COLO668 (cell line): Measurements from ENCODE around the gene KLK2.

ENCODE experiments used
- DNase-seq: peaks from one replicate; lab custom pipeline; 2025; ENCODE audit not compliant: unreplicated experiment; lab: John Stamatoyannopoulos, UW

Gene KLK2

DNA sequence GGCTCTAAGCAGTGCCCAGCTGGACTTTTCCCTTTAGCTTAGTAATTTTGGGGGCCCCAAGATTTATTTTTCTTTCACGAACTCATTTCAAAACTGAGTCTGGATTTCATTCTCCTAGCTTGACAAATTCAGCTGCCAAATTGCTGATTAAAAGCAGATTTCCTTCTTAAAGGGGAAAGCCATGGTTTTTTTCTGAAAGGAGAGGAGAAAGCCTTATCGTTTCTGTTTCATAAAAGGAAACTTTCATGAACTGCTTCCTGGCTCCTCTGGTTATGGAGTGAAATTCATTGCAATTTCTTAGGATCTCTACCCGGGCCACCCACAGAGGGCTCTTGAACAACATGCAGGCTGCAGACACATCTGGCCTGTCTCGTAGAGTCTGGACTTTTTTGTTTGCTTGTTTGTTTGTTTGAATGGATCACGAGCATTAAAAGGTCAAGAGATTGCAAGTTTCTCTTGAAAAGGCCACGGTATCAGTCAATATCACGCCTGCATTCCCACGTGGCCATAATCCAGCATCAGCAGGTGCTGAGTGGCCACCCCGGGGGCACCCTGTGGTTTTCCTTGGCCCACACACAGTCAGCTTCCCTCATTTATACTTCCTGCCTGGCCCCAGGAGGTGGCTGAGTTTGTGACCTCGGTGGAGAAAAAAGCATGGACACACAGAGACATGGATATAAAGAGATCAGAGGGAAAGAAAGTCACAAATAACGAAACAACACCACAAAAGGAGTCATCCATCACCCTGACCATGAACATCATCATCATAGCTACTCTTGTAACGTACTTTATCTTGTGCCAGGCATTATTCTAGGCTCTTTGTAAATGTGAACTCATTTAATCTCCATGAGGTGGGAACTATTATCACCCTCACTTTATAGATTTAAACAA lies 48.4 kb downstream of the KLK2 start:
- DNase-seq, result peak; percentile 68

DNA sequence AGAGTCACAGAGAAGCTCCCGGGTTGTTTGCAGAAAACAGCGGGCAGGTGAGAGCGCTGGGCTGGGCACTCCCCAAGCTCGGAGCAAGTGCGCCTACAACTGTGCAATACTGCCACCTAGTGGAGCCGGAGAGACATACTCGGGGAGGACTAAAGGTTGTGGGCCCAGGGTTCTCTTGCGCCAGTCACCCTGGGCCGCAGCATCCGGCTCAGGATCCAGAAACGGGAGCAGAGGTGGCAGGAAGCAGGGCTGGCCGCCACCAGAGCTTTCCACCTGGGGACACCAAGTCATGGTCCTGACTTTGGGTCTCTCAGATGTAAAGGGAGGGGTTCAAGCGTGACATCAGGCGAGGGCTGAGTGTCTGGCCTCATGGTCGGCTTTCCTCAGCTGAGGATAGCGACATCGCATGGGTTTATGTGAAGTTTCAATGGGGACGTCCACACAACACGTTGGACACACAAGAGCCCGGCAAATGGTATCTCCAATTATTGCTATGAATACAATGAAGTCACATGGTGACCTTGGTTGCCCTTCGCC lies 49.1 kb downstream of the KLK2 start:
- peak; percentile 91 for DNase-seq

DNA sequence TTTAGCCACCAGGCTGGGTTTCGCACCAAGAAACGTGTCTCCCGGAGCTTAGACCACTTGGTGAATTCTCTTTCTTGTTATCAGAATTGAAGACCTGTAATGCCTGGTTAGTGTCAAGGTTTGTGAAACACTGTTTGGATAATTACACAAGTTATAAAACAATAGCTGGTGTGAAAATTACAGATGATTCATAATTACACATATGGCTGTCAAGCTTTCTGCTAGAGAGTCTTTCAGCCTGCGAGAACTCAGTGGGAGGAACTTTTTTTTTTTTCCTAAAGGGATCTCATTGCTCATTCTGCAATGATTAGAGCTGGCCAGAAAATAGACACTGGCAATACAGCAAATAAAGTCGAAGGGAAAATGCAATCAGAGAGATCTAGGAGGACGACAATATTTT lies 51.3 kb downstream of the KLK2 start:
- no peak for DNase-seq

DNA sequence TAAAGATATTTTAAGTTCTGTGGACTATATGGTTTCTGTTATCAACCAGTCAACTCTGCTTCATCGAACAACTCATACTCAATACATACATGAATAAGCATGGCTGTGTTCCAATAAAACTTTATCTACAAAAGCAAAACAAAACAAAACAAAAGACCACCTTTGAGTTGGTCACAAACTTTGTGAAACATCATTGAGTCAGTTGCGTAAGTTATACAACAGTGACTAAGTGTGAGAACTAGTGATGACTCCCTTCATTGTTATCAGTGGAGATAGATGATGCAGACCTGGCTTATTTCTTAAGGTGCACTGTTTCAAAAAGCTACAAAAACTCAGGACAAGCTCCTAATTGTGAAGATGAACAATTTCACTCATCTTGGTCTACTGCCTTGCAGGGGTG lies 52.5 kb downstream of the KLK2 start:
- DNase-seq, result no peak

DNA sequence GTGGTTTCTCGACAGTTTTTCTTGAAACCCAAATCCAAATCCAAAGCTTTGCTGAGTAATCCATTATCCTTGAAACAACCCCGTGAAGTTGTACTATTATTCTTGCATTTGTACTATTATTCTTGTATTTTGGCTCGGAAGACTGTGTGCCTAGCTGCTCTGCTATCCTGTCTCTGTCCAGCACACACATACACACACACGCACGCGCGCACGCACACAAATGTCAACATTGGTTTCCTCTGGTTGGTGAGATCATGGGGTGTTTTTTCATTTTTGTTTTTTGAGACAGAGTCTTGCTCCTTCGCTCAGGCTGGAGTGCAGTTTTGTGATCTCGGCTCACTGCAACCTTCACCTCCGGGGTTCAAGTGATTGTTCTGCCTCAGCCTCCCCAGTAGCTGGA lies 52.9 kb downstream of the KLK2 start:
- no peak for DNase-seq

DNA sequence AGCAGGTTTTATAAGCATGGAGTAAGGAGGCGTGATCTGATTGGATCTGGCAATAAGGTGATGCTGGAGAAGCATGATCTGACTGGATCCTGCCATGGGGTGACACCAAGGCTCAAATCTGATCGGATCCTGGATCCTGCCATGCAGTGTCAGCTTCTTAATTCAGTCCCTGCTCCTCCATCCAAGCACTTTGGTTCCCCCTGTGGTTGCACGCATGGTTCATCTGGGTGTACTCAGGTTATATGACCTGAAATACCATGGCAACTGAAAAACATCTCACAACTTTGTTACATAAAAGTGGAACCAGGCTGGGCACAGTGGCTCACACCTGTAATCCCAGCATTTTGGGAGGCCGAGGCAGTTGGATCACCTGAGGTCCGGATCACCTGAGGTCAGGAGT lies 55.6 kb downstream of the KLK2 start:
- DNase-seq, result no peak
